ENCODE results near the gene TMPRSS5. TPM values are rescaled to one million over a fixed set of nuclear protein-coding genes. Genes with fewer than 3 reads are reported as not detected.
"Not testable (repeated sequence)": the region's sequence is repeated elsewhere in the genome, so short reads cannot be mapped to it uniquely, and the experiment has no call there.

Gene TMPRSS5
- total RNA-seq, 1 experiment from 2014 or later: 0.71 TPM

- Histone ChIP-seq H3K4me2 (ENCODE audit: low read length) (no peak overlapping the region), H3K9ac (ENCODE audit: low read length) (no peak overlapping the region), H3K79me2 (ENCODE audit: insufficient read depth, low read length) (no peaks in the 10 kb centered on the region), H3K36me3 (ENCODE audit: control insufficient read depth in 1 of 2, insufficient read depth in 2 of 2, low read length in 2 of 2) (no peaks in the 10 kb centered on the region), H3K9me2 (ENCODE audit: insufficient read depth) (no peaks in the 10 kb centered on the region), H3K27me3 (ENCODE audit: insufficient read depth, low read length) (no peaks in the 10 kb centered on the region), H3K4me3 (replicated peaks in 1 of 2; ENCODE audit: low read depth in 1 of 2, low read length in 2 of 2) (no peak overlapping the region), H3K4me1 (ENCODE audit: control insufficient read depth in 1 of 2, insufficient read depth in 2 of 2, low read length in 2 of 2) (no peaks in the 10 kb centered on the region), H3K9me3 (ENCODE audit: control insufficient read depth in 1 of 2, insufficient read depth in 1 of 2, low read depth in 1 of 2, low read length in 2 of 2) (no peaks in the 10 kb centered on the region), H4K20me1 (ENCODE audit: insufficient read depth) (no peaks in the 10 kb centered on the region), H2AFZ (ENCODE audit: low read depth, low read length, poor library complexity, severe bottlenecking) (no peak overlapping the region), H3K27ac (ENCODE audit: low read depth, low read length) (no peak overlapping the region)
- intact Hi-C loops (cut with micrococcal nuclease): no loop called here
- no TSS peak for BruUV-seq (replicated peaks)
- ChIA-PET POLR2A (no interaction called here), RAD21 (ENCODE audit: low non-redundant PET in 1 of 2, low total read pairs in 2 of 2, uncharacterized antibody in 2 of 2, unreplicated experiment in 2 of 2) (no interaction called here), CTCF (no interaction called here)
- DNase-seq (ENCODE audit: low read depth, low spot score): no peak
- no peak for ATAC-seq
- TF ChIP-seq ZFX (IDR thresholded peaks at IDR 0.05) (no peak), ATF3 (IDR thresholded peaks at IDR 0.05) (no peak), TCF7L2 (IDR thresholded peaks at IDR 0.05; ENCODE audit: borderline replicate concordance, extremely low read depth, insufficient read depth, insufficient read length) (no peak), POLR2AphosphoS5 (IDR thresholded peaks at IDR 0.05; ENCODE audit: low read depth, low read length) (no peak), POLR2A (IDR thresholded peaks at IDR 0.05; ENCODE audit: borderline replicate concordance, extremely low read depth, insufficient read depth, insufficient read length) (no peak), MAX (IDR thresholded peaks at IDR 0.05) (no peak), YY1 (IDR thresholded peaks at IDR 0.05; ENCODE audit: extremely low read depth, insufficient replicate concordance, low read depth, low read length) (no peak), EZH2phosphoT487 (IDR thresholded peaks at IDR 0.05; ENCODE audit: borderline replicate concordance) (no peak)
Observed at GRCh38 chr11:113721462-113722066, 15.5 kb upstream of the TMPRSS5 start.

GRCh38 chr11:113720478-113720877 lies 14.4 kb upstream of the TMPRSS5 start:
- H3K9me3 ChIP-seq (ENCODE audit: control insufficient read depth in 1 of 2, insufficient read depth in 1 of 2, low read depth in 1 of 2, low read length in 2 of 2); H3K9ac ChIP-seq (ENCODE audit: low read length); H3K27ac ChIP-seq (ENCODE audit: low read depth, low read length); H3K9me2 ChIP-seq (ENCODE audit: insufficient read depth); H2AFZ ChIP-seq (ENCODE audit: low read depth, low read length, poor library complexity, severe bottlenecking); H3K27me3 ChIP-seq (ENCODE audit: insufficient read depth, low read length); POLR2A ChIA-PET; H3K4me2 ChIP-seq (ENCODE audit: low read length); H3K79me2 ChIP-seq (ENCODE audit: insufficient read depth, low read length); H3K36me3 ChIP-seq (ENCODE audit: control insufficient read depth in 1 of 2, insufficient read depth in 2 of 2, low read length in 2 of 2); DNase-seq (ENCODE audit: low read depth, low spot score); BruUV-seq (replicated peaks); RAD21 ChIA-PET (ENCODE audit: low non-redundant PET in 1 of 2, low total read pairs in 2 of 2, uncharacterized antibody in 2 of 2, unreplicated experiment in 2 of 2); ATAC-seq; H3K4me1 ChIP-seq (ENCODE audit: control insufficient read depth in 1 of 2, insufficient read depth in 2 of 2, low read length in 2 of 2); intact Hi-C loops (cut with micrococcal nuclease); H4K20me1 ChIP-seq (ENCODE audit: insufficient read depth); H3K4me3 ChIP-seq (replicated peaks in 1 of 2; ENCODE audit: low read depth in 1 of 2, low read length in 2 of 2); CTCF ChIA-PET: not testable (repeated sequence)
